Stimulated activated naive CD8-positive, alpha-beta T cell treated with anti-CD3 and anti-CD28 coated beads, Interleukin-15, Interleukin-2, amounts not matched to agents 100 U/mL and 50 U/mL, for 24 hours (primary cell): Measurements from ENCODE around the gene C19orf44.
"Not testable (repeated sequence)": the region's sequence is repeated elsewhere in the genome, so short reads cannot be mapped to it uniquely, and the experiment has no call there.

Experiments
- ATAC-seq: fragments of 150-1000 bp; cut with Tn5 transposase; one replicate; pipeline ENCODE4 v1.10.0; 2021
- DNase-seq: peaks from one replicate; pipeline ENCODE4 v3.0.0; 2021

C19orf44 gene

DNA sequence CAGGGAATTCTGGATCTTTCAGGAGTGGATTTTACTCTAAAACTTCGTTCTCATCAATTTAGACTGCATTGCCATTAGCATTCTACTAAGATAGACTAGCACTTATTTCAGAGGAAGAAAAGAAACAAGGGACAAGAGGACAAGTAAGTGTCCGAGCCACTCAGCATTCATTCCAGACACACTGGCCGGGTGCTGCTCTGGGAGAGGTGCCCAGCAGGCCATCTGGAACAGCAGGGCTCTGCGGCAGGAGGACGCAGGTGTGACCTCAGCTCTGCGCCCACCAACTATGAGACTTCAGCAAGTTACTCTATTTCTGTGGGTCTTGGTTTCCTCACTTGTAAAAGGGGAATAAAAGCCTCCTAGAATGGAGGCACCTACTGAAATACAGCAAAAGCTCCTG, 28.6 kb upstream of the C19orf44 start:
- no peak for DNase-seq
- ATAC-seq = no peak

DNA sequence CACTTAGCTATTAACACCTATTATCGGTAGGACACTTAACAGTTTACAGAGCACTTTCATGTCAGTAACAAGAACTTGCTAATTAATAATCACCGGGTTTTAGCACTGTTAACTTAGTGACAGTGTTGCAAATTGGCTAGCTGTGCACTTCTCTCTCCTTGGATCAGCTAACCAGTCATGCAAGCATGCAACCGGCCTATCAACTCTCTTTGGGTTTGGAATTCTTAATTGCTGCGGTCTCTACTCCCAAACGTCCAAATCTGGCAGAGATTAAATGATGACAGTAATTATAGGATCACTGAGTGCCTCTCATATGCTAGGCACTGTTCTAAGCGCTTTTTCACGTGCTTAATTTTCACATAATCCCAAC, 25.7 kb upstream of the C19orf44 start:
- DNase-seq (no peak), ATAC-seq (no peak)

DNA sequence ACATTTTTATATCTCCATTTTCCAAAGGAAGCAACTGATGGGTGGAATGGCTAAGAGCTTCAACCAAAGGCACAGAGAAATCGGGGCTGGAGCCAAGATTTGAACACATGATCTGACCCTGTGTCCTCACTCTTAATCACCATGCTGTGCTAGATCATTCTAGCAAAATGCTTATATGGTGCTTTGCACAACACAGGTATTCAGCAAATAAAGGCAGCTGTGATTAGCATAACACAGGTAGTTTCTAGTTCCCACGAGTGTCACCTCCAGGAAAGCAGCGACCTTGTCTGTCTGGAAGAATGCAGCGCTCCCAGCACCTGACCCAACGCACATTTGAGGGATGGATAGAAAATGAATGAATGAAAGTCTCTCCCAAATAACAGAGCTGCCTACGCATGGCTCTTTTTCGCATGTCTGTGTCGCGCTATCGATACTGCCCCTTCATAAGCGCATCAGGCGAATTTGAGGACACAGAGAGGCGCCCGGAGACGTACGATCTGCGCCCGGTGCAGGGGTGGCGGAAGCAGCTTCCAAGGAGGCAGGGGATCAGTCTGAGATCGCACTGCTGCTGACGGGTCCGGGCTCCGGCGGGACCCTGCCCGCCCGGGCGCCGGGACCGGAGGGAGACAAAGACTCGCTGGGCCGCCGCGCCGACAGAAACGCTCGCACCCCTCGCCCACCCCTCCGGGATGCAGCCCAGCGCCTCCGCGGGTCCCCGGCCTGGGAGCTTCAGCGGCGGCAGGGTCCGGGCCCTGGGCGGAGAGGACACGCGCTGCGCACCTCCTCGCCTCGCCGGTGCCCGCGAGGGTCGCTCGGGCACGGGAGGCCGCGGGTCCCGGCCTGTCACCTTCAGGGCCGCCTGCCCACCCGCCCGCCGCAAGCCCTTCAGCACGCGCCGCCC, 25.0 kb upstream of the C19orf44 start:
- DNase-seq (peak; percentile 38), ATAC-seq (peak; percentile 24)

DNA sequence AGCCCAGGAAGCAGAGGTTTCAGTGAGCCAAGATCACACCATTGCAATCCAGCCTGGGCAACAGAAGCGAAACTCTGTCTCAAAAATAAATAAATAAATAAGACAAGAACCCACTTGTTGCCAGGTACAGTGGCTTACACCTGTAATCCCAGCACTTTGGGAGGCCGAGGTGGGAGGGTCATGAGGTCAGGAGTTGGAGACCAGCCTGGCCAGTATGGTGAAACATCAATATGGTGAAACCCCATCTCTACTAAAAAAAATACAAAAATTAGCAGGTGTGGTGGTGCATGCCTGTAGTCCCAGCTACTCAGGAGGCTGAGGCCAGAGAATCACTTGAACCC, 23.7 kb upstream of the C19orf44 start:
- ATAC-seq, DNase-seq: not testable (repeated sequence)

DNA sequence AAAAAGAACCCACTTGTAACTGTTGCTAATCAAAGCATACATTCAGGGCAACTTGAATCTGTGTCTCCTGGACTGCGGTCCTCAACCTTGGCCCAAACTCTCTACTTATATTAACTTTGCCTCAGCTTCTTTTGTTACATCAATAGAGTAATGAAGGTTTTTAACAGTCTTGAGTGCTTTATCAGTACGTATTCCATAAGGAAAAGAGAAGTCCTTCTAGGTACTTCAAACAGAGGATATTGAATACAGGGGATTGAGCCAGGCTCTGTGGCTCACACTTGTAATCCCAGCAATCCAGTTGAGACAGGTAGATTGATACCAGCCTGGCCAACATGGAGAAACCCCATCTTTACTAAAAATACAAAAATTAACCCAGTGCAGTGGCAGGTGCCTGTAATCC, 23.2 kb upstream of the C19orf44 start:
- ATAC-seq = no peak

DNA sequence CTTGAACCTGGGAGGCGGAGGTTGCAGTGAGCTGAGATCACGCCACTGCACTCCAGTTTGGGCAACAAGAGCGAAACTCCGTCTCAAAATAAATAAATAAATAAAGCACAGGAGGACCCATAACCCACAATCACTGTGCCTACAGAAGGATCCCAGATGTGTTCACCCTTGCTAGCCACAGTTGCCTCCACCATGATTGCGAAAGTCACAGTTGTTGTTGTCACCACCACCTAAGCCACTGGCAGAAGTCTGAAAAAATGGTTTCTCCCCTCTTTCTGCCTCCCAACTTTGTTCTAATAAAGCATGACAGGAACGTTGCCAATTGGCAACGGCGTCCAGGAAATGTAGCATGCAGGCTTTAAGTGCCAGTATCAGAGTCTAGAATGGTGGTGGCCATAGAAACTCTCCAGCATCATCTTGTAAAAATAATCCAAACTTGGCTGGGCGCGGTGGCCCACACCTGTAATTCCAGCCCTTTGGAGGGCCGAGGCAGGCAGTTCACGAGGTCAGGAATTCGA, 22.3 kb upstream of the C19orf44 start:
- DNase-seq (no peak), ATAC-seq (no peak)

More for the DNA sequence above, 23.2 kb upstream of the C19orf44 start:
- no peak for DNase-seq

DNA sequence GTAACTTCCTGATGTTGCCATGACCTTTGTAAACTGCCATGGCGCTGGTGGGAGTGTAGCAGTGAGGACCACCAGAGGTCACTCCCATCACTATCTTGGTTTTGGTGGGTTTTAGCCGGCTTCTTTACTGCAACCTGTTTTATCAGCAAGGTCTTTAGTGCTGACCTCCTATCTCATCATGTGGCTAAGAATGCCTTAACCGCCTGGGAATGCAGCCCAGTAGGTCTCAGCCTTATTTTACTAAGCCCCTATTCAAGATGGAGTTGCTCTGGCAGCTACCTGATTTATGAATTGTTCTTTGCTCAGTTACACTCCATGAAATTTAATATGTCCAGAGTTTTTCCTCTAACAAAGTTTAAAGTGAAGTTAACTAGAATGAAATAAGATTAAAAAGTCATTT, 19.8 kb upstream of the C19orf44 start:
- ATAC-seq = no peak
- DNase-seq = no peak

DNA sequence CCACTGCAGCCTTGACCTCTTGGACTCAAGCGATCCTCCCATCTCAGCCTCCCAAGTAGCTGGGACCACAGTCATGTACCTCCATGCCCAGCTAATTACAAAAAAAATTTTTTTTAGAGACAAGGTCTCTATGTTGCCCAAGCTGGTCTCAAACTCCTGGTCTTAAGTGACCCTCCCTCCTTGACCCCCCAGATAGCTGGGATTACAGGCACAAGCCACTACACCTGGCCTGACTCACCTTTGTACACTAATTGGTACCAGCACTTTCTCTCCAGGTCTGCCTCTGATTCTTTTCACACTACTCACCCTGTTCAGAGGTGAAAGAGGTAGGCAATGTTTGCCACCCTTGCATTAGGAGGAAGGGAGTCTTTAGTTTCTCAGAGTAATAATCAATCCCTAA, 18.9 kb upstream of the C19orf44 start:
- DNase-seq = no peak
- ATAC-seq = no peak

DNA sequence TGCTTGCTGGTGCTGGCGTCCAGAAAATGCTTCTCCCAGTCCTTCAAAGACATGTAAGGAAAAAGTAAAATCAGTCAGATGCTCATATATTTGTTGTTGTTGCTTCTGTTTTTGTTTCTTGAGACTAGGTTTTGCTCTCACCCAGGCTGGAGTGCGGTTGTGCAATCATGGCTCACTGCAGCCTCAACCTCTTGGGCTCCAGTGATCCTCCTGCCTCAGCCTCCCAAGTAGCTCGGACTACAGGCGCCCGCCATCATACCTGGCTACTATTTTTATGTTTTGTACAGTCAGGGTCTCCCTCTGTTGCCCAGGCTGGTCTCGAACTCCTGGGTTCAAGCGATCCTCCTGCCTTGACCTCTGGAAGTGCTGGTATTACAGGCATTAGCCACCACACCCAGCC, 13.4 kb upstream of the C19orf44 start:
- DNase-seq (no peak), ATAC-seq (no peak)

DNA sequence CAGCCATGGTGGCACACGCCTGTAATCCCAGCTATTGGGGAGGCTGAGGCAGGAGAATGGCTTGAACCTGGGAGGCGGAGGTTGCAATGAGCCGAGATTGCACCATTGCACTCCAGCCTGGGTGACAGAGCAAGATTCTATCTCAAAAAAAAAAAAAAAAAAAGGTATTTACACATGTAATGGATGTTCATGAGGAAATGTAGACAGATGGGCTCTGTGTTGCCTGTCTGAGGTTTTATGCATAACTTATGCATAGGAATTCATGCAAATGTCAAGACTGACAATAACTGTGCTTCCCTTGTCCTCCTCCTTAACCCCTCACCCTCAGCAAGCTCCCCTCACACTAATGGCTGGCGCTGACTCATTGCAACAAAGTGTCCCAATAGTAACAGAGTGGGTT, 9.7 kb upstream of the C19orf44 start:
- not testable (repeated sequence) for ATAC-seq, DNase-seq

DNA sequence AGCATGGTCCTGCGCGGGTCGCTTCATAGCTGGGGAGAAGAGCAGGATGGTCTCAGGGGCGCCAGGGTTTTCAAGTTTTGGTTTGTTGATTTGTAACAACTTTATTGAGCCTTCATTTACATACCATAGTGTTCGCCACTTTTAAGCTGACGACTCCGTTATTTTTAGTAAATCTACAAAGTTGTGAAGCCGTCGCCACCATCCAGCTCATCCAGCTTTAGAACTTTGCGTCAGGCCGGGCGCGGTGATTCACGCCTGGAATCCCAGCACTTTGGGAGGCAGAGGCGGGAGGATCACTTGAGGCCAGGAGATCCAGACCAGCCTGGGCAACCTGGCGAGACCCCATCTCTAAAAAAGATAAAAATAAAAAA, 404 bp downstream of the C19orf44 start:
- DNase-seq (peak; percentile 8), ATAC-seq (no peak)

DNA sequence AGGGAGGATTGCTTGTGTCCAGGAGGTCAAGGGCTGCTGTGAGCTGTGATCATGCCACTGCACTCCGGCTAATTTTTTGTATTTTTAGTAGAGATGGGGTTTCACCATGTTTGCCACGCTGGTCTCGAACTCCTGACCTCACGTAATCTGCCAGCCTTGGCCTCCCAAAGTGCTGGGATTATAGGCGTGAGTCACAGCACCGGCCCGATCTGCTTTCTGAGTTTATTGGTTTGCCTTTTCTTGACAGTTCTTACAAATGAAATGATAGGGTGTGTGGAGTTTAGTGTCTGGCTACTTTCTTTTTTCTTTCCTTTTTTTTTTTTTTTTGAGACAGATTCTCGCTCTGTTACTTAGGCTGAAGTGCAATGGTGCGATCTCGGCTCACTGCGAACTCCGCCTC, 848 bp downstream of the C19orf44 start:
- no peak for DNase-seq
- no peak for ATAC-seq

DNA sequence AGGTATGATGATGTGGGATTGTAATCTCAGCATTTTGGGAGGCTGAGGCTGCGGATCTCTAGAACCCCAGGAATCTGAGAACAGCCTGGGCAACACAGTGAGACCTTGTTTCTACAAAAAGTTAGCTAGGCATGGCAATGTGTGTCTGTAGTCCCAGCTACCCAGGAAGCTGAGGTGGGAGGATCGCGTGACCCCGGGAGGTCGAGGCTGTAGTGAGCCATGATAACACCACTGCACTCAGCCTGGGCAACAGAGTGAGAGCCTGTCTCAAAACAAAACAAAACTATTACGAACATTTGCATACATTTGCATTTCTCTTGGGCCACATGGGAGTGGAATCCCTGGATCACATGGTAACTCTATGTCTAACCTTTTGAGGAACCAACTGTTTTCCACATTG, 1.6 kb downstream of the C19orf44 start:
- ATAC-seq = no peak
- no peak for DNase-seq

DNA sequence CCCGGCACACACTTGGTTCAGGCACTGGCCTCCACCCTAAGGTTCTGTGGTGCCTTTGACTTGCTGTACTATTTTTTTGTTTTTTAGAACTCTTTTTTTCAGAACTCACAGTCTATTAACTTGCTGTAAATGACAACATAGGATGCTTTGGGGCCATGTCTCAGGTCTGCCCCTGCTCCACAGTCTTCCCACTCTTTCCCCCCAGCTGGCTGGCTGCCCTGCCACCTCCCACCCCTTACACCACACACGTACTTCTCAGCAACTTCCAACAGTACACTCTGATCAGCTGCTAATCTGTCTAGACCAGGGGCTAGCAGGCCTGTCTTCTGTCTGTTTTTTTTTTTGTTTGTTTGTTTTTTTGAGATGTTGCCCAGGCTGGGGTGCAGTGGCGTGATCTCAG, 8.1 kb downstream of the C19orf44 start:
- no peak for DNase-seq
- ATAC-seq = no peak

DNA sequence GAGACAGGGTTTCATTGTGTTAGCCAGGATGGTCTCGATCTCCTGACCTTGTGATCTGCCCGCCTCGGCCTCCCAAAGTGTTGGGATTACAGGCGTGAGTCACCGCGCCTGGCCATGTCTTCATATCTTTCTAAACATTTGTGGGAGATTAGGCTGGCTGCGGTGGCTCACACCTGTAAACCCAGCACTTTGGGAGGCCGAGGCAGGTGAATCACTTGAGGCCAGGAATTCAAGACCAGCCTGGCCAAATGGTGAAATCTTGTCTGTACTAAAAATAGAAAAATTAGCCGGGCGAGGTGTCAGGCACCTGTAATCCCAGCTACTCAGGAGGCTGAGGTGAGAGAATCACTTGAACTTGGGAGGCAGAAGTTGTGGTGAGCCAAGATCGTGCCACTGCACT, 10.0 kb downstream of the C19orf44 start:
- DNase-seq, ATAC-seq: not testable (repeated sequence)

DNA sequence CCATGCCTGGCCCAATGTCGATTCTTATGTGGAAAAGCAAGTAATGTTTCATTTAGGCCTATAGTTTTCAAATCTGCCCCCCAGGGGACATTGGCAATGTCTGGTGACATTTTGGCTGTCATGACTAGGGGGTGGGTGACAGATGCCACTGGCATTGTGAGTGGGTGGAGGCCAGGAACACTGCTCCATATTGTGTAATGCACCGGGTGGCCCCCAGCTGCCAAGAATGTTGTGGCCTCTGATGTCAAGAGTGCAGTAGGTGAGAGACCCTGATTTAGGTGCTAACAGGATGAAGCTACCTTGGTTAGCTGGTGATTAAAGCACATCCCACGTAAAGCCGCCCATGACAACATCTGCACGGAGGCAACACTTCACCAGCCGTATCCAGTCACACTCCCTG, 10.8 kb downstream of the C19orf44 start:
- no peak for ATAC-seq
- no peak for DNase-seq

DNA sequence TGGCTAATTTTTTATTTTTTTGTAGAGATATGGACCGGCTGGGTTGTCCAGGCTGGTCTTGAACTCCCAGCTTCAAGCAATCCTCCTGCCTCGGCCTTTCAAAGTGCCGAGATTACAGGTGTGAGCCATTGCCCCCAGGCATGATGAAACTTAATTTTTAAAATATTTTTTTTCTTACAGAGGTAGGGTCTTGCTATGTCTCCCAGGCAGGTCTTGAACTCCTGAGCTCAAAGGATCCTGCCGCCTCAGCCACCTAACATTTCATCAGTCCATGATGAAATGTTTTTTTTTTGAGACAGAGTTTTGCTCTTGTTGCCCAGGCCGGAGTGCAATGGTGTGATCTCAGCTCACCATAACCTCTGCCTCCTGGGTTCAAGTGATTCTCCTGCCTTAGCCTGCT, 12.4 kb downstream of the C19orf44 start:
- DNase-seq (no peak), ATAC-seq (no peak)

DNA sequence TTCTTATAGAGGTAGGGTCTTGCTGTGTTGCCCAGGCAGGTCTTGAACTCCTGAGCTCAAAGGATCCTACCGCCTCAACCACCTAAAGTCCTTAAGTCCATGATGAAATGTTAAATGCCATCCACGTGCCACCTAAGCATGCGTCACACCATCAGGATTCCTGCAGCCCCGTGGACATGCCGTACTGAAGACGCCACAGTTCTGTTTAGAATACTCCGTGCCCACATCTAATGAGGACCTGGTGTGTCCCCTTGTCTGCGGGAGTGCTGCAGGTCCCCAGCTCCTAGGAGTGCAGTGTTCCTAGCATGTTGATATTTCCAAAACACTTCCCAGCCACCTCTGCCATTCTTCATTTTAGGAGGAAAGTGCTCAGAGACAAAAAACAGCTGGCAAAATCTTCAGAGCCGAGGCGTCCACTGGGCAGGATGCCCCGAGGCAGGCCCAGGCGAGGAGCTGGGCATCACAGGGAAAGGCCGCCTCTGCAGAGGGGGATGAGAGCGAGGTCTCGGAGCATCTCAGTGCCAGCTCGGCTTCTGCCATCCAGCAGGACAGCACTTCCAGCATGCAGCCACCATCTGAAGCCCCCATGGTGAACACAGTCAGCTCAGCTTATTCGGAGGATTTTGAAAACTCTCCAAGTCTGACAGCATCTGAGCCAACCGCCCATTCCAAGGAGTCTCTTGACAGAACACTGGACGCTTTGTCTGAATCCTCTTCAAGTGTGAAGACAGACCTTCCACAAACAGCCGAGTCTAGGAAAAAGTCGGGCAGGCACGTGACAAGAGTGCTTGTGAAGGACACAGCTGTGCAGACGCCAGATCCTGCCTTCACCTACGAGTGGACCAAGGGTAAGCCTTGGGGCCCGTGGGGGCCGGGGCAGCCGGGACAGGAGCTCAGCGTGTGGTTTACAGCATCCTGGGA, 13.2 kb downstream of the C19orf44 start:
- DNase-seq (no peak), ATAC-seq (no peak)

DNA sequence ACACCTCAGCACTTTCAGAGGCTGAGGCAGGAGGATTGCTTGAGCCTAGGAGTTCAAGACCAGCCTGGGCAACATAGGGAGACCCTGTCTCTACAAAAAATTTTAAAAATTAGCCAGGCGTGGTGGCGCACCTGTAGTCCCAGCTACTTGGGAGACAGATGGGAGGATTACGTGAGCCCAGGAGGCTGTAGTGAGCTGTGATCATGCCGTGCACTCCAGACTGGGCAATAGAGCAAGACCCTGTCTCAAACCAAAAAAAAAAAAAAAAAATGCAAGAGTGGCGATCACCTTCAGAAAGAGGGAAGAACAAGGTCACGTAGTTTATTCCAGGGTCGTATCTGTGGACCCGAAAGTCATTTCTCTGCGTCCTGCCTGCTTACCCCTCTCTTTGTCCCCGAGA, 16.4 kb downstream of the C19orf44 start:
- not testable (repeated sequence) for DNase-seq, ATAC-seq

DNA sequence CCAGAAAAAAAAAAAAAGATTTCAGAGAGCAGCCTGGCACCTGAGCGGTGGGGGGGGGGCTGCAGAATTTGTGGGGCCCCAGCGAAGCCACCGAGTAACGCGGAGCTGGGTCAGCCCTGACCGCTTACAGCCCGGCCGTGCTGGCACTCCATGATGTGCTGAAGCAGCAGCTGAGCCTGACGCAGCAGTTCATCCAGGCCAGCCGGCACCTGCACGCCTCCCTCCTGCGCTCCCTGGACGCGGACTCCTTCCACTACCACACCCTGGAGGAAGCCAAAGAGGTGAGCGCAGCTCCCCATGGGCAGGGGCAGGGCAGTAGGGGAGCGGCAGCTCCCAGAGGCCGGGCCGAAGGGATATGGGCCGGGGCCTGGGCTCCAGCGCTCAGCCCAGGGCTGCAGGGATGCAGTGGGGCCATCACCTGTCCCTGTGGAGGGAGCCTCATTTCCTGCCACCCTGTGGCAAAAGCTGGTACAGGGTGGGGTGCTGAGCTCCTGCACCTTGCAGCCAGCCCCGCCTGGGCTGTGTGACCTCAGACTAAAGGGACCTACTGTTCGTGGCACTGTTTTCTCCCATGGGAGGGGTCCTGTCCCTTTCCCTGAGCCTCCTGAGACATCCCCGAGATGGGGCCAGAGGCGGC, 18.3 kb downstream of the C19orf44 start:
- ATAC-seq (no peak), DNase-seq (no peak)

DNA sequence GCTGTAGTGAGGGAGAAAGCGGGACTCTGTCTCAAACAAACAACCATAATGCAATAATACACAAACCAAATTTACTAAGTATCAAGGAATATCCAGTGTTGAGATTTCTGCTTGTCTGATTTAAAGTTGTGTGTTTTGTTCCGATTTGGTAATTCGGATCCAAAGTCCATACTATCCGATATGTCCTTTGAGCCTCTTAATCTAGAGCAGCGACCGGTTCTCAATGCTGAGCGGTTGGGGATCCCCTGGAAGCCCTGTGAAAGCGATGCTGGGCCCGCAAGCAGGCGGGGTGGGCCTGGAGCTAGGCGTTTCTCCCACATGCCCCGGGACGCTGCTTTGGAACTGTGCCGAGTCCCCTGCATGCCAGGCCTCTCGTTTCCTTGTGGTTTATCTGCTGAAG, 20.2 kb downstream of the C19orf44 start:
- ATAC-seq (no peak), DNase-seq (no peak)

DNA sequence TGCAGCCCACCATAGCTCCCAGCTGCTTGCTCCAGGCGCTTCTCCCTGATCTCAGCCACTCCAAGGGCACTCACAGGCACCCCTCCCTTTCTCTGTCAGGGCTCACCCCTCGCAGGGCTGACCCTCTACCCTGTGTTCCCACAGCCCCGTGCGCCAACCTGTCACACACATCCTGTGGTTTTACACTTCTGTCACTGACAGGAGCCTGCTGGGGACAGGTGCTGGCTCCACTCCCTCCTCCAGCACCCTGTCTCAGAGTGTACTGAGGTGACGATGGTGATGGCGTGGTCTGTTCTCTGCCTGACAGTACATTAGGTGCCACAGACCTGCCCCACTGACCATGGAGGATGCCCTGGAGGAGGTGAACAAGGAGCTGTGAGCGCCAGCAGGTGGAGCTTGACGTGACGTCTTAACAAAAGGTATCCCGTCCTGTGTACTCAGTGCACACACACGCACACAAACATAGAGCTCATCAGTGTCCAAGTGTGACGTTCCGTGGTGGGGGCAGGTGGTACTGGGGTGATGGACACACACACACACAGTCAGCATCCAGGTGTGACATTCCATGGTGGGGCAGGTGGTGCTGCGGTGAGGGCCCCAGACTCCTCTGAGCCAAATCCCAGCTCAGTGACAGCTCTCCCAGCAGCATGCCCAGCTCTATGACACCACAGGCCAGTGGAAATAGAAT, 20.9 kb downstream of the C19orf44 start:
- ATAC-seq (no peak), DNase-seq (no peak)
